GM12801 (cell line): ENCODE results near the gene HDHD2.

Experiments
- TF ChIP-seq, protein P1 (sequence below): IDR thresholded peaks from one replicate; pipeline ENCODE4 v1.5.1; 2011; ENCODE audit warnings: control low read depth; ENCODE audit not compliant: insufficient read length; ENCODE audit errors: extremely low read depth

Gene HDHD2

DNA sequence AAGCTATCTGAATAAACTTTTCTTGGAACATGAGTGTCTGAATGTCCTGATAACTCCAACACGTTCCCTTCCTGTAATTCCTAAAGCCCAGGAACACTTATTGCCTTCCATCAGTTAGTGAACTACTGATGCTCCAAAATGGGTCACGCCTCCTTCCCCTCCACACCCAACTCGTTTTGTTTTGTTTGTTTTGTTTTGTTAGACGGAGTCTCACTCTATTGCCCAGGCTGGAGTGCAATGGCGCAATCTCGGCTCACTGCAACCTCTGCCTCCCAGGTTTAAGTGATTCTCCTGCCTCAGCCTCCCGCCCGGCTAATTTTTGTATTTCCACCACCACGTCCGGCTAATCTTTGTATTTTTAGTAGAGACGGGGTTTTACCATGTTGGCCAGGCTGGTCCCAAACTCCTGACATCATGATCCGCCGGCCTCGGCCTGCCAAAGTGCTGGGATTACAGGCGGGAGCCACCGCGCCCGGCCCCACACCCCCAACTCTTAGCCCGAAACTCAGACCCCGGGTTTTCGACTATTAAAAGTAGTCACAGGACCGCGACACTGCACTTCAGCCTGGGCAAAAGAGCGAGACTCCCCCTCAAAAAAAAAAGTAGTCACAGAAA lies 25.1 kb upstream of the HDHD2 start:
- TF ChIP-seq, protein P1, sequence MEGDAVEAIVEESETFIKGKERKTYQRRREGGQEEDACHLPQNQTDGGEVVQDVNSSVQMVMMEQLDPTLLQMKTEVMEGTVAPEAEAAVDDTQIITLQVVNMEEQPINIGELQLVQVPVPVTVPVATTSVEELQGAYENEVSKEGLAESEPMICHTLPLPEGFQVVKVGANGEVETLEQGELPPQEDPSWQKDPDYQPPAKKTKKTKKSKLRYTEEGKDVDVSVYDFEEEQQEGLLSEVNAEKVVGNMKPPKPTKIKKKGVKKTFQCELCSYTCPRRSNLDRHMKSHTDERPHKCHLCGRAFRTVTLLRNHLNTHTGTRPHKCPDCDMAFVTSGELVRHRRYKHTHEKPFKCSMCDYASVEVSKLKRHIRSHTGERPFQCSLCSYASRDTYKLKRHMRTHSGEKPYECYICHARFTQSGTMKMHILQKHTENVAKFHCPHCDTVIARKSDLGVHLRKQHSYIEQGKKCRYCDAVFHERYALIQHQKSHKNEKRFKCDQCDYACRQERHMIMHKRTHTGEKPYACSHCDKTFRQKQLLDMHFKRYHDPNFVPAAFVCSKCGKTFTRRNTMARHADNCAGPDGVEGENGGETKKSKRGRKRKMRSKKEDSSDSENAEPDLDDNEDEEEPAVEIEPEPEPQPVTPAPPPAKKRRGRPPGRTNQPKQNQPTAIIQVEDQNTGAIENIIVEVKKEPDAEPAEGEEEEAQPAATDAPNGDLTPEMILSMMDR = no peak

DNA sequence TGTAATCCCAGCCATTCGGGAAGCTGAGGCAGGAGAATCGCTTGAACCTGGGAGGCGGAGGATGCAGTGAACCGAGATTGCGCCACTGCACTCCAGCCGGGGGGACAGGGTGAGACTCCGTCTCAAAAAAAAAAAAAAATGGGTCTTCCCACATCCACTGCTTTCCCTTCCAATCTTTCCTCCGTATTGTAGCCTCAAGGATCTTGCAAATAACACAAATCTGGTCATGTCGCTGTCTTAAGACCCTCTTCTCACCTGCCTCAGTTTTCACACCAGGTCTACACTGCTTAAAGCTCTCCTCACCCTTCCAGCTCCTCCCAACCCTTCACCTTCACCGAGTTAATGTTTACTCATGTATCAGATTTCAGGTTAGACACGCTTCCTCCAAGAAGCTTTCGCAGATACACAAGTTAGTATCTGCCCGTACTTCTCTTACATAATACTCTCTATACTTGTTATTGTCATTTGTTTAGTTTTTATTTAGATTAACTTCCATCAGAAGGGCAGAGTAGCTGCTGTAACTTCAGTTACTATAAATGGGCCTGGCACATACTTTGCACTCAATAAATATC lies 24.3 kb upstream of the HDHD2 start:
- TF ChIP-seq, protein P1 = no peak

DNA sequence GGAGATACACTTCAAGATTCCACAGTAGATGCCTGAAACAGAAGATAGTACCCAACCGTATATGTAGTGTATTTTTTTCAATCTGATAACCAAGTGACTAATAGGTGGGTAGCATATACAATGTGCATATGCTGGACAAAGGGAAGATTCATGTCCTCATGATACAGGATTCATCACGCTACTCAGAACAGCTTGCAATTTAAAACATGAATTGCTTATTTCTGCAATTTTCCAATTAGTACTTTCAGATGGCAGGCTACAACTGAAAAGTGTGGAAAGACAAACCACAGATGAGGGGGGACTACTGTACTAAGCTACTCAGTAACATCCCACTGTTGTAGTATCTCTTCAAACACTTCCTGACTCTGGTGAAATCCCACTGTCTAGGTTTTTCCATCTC lies 22.2 kb upstream of the HDHD2 start:
- TF ChIP-seq, protein P1 = no peak

DNA sequence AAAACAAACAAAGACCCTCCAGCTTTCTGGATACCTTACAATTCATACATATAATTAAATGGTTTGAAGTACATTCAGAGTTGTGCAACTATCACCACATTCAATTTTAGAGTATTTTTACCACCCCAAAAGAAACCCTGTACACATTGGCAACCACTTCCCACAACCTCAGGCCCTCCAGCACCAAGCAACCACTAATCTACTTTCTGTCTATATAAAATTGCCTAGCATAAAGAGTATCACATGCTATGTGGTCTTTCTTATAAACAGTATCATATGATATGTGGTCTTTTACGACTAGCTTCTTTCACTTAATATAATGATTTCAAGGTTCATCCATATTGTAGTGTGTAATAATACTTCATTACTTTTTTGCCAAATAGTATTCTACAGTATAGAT lies 18.6 kb upstream of the HDHD2 start:
- TF ChIP-seq, protein P1 = no peak

DNA sequence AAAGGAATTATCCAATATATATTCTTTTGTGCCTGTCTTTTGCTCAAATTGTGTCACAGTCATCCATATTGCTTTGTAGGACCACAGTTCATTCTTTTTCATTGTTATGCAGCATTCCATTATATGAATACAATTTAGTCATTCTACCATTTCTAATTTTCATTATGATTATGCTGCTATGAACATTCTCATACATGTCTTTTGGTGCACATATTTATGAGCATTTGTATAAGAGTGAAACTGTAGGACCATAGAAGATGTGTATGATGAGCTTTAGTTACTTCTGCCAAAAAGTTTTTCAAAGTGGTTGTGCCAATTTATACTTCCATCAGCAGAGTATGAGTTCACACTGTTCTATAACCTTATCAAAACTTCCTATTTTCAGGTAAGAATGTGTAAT lies 18.2 kb upstream of the HDHD2 start:
- TF ChIP-seq, protein P1 = no peak

DNA sequence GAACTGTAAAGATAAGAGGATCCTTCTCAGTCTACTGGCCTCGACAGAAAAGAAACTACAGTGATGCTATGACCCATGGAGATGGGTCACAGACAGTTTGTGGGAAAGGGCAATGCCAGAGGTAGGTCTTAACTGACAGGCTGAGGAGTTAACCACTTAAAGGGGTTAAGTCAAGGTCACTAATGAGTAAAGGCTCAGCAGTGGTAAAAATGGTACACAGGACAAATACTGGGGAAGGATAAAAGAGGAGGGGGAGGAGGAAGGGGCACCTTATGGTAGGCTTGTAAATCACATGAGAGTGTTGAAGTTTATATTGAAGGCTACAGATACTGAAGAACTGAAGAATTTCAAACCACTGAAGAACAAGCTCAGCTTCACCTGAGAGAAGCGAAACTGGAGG lies 16.0 kb upstream of the HDHD2 start:
- TF ChIP-seq, protein P1 = no peak

DNA sequence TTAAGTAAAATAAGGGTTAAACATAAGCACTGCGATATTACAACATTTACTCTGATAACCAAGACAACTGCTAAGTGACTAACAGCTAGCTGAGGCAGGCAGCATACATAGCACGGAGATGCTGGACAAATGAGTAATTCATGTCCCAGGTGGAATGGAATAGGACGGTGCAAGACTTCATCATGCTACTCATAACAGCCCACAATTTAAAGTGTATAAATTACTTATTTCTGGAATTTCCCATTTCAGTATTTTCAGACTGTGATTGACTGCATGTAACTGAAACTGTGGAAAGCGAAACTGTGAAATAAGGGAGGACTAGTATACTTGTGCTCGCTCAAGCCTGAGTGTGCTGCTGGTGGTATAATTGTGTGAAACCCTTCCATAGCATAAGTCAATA lies 12.9 kb upstream of the HDHD2 start:
- TF ChIP-seq, protein P1 = no peak
